ENCODE data around the gene OLR1.

The OLR1 gene

DNA sequence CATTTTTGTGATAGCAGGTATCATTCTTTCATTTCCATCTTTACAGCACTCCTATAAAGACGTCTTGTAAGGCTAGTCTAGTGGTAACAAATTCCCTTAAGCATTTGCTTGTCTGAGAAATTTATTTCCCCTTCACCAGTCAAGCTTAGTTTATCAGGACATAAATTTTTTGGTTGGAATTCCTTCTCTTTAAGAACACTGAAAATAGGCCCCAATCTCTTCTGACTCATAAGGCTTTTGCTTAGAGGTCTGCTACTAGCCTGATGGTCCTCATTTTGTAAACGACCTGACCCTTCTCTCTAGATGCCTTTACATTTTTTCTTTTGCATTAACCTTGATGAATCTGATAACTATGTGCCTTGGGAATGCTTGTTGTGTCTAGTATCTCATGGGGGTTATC lies 20.3 kb downstream of the OLR1 start:
- no peak for DNase-seq

DNA sequence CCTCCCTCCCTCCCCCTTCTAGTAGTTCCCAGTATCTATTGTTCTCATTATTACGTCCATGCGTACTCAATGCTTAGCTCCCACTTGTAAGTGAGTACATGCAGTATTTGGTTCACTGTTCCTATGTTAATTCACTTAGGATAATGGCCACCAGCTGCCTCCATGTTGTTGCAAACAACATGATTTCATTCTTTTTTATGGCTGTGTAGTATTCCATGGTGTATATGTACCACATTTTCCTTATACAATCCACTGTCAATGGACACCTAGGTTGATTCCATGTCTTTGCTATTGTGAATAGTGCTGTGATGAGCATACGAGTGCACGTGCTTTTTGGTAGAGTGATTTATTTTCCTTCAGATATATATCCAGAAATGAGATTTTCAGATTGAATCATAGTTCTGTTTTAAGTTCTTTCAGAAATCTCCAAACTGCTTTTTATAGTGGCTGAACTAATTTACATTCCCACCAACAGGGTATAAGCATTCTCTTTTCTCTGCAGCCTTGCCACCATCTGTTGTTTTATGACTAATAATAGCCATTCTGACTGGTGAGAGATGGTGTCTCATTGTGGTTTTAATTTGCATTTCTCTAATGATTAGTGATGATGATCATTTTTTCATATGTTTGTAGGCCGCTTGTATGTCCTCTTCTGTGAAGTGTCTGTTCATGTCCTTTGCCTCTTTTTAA lies 24.1 kb downstream of the OLR1 start:
- no peak for DNase-seq

DNA sequence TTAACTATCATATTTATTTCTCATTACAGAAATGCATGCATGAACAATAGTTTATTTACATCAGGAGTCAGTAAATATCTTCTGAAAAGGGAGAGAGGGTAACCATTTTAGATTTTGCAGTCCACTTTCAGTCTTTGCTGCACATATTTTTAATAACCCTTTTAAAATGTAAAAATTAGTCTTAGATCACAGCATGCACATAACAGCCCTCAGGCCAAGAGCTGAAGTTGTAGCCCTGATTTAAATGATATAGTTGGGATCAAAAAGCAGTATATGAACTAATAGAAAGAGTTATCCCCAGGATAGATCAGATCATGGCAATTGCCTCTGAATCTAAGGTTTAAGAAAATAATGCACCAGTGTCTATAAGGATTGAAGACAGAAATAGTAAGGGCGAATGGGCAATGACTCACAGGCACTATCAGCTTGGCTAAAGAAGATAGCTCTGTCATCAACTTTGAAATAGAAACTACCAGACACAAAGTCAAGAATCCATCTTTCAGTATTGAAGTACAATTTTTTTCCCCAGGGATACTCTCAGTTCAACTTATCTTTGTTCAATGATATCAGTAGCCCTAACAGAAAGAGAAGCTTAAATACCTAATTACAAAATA lies 28.8 kb downstream of the OLR1 start:
- no peak for DNase-seq

DNA sequence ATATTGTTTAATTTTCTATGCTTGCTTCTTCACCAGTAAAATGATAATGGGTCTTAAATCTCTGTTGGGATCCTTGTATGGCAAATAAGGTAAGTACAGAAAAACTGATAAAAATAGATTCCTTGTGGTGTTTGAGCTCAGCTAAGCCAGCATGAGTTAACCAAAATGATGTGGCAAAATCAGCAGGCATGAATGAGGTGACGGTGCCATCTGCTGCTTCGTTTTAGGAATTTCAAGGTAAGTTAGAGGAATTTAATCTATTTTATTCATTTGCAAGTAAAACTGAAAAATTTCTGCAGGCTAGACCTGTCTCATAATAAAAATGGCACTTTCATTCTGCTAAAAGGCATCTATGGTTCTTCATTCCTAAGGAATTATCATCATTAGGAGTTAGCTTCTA lies 31.9 kb downstream of the OLR1 start:
- no peak for DNase-seq

DNA sequence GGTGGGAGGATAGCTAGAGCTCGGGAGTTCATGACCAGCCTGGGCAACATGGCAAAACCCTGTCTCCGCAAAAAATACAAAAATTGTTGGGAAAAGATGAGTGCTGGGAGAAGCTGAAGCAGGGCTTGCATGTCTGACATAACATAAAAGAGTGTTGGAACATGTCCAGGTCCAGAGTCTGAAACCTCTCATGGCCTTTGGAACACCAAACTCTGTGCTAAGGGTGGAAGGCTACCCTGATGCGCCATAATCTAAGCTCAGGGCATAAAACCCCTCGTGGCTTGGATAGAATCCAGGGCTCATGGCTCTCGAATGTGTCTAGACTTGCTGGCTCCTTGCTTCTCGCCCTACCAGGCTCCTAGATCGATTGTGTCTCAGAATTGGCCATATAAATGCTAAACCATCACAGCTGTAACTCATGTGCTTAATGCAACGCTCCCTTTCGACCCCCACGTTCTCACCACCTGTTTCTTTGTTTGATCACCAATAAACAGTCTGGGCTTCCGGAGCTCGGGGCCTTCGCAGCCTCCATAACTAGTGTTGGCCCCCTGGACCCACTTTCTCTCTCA lies 35.2 kb downstream of the OLR1 start:
- DNase-seq, result no peak

DNA sequence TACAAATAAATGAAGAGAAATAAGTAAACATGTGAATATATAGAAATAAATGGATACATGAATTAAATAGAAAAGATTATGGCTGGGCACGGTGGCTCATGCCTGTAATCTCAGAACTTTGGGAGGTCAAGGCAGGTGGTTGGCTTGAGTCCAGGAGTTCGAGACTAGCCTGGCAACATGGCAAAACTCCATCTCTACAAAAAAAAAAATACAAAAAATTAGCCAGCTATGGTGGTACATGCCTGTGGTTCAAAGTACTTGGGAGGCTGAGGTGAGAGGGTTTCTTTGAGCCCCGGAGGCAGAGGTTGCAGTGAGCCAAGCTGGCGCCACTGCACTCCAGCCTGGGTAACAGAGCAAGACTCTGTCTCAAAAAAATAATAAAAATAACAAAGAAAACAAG lies 36.8 kb downstream of the OLR1 start:
- no peak for DNase-seq

DNA sequence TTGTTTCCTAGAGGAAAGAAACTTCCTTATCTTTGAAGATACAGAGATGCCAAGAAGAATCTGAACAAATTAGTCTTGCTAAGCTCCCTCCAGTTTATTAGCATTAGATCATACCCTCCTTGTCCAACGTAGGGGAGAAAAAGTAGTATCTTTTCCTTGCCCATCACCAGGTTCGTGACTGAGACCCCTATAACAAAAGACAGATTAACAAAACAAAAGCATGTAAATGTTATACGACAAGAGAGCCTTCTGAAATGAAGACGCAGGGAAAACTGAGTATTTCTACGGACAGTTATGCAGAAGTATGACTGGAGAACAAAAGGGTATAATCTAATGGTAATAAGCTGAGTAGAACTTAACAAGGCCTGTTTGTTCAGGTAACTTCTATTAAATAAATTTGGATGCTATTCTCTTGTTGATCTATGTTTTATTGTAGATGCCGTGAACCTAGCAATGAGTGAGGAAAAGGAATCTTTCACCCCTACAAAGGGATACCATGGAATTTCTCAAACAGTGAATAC lies 39.0 kb downstream of the OLR1 start:
- no peak for DNase-seq

DNA sequence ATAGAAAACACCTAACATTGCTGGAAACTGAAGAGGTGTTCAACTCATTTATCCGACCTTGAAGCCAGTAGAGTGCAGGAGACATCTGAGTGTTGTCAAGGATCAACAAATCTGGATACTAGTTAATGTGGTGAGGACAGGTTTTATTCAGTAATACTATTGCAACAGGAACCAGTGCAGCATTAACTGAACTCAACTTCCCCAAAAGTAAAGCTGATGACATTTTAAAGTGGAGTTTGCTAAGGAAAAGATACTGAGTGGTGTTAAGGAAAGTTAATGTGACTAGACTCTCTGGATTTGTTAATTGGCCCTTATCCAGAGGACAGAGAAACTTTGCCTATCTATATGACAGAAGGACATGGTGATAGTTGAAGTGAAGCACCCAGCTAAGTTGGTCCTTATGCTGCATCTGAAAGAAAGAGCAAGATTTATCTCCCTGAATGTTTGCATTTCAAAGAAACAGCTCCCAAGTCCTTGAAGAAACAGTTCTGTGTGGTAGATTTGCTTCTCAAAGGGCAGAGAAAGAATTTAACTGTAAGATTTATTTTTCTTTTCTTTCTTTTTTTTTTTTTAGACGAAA lies 40.7 kb downstream of the OLR1 start:
- no peak for DNase-seq

DNA sequence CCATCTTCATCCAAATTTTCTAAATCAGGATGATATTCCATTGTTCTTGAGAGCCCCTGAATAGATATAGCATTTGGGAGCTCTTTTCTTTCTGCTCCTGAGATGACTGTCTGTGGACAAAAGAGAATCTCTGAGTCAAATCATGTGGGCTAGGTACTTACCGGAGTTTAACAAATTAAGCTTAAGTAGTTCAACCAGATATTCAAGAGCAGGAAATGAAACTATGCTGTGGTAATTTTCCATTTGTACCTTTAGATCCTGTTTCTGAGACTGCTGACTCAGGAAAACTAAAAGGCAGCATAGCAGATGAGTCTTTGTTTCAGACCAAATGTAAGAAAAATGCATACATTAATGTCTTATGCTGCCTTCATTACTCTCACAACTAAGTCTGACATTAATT lies 41.9 kb downstream of the OLR1 start, which contains the start of gene CLEC7A:
TSS of gene CLEC7A (minus strand) at position 158 of the 400 bp plus-strand sequence. CDS start at position 41, 117 bp downstream.
- DNase-seq, result no peak

DNA sequence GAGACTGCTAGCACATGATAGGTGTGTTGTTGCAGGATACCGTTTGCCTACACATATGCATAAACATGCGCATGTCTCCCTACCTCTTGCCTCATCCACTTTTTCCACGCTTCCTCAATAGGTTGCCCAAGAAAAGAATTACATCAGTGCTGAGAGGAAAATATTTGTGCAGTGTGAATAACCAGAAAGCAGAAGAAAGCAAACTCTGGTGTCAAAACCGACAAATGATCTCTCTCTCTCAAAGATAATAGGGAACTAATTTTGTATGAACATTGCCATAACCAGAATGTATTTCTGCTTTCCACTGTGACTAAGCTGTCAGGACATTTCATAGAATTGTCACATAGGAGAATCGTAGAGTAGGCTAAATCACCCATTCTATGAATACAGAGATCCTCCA lies 43.2 kb downstream of the OLR1 start:
- no peak for DNase-seq

DNA sequence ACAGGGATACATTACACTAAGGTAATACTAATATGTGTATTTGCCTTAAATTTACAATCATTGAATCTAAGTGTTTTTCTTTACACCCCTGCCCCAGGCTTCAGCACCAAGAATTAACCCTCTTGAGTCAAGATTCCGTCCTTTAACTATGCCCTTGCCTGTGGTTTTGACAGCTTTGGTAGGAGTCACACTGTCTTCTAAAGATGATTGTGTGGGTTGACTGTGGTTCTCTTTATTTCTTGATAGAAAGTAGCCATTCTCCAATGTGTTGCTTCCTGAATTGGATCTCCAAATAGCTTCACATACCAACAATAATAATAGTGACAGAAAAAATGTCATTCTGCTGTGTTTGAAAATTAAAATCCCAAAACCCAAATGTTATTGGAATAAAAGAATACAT lies 45.5 kb downstream of the OLR1 start:
- DNase-seq, result no peak

DNA sequence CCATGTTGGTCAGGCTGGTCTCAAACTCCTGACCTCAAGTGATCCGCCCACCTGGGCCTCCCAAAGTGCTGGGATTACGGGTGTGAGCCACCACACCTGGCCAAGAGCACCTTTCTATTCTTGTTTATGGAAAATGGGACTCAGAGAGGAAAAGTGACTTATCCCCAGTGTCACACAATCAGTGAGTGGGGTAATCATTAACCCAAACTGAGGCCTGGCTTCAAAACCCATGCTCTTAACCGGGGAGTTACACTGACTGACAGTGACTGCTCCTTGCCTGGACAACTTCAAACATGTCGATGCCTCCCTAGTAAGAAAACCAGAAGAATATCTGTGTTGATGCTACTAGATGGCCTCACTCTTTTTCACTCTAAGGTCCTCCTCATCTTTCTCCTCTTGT lies 49.2 kb downstream of the OLR1 start:
- no peak for DNase-seq

DNA sequence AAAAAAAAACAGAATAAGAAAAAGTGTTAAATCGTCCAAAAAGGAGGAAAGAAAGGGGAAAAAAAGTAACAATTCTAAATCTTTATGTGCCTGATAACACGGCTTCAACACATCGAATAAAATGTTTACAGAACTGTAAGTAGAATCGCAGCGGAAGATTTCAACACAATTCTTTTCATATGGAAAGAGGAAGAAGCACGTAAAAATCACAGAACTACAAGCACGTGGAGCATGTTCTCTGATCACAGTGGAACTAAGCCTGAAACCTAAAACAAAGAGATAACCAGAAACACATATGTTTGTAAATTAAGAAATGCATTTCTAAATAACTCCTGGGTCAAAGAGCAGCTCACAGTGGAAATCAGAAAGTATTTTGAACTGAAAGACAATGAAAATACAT lies 50.7 kb downstream of the OLR1 start:
- no peak for DNase-seq

DNA sequence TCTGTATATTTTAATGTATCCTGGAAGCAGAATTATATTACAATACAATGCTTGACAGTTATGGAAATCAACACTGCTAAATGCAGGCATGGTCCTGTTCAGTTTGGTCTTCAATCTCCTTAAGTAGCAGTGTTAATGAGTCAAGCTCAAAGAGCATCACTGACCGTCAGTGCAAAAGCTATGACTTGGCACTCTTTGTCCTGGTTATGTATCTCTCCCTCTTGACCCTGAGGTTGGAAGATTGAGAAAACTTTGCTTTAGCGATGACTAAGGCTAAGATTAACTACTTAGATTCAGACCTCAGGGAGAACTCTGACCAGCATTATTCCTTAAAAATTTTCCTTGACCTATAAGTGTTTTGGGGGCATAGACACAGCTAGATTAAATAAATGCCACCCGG lies 52.9 kb downstream of the OLR1 start:
- no peak for DNase-seq

DNA sequence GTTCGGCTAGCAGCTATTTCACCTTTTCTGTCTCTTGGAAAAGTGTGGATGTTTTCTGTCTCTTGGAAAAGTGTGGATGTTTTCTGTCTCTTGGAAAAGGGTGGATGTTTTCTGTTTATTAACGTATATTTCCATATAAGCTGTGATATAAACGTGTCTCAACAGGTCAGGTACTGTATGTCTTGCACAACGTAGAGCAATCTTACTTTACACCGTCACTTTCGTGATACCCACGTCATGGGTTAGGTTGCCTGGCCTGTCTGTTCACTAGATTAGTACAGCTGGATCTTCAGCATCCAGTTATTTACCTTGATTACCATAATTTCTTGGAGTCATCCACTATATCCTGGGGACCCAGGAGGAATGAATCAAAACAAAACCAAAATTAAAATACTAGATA lies 56.0 kb downstream of the OLR1 start:
- no peak for DNase-seq

DNA sequence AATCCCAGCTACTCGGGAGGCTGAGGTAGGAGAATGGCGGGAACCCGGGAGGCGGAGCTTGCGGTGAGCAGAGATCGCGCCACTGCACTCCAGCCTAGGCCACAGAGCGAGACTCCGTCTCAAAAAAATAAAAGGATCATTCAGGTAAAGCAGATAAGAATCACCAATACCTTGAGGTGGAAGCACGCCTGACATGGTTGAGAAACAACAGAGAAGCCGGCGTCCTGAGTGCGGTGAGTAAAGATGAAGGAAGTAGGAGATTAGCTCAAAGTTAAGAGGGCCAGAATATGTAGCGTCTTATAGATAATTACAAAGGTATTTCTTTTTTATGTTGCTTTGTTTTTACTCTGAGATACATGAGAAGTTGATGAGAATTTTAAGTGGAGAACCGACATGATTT lies 56.6 kb downstream of the OLR1 start:
- no peak for DNase-seq

DNA sequence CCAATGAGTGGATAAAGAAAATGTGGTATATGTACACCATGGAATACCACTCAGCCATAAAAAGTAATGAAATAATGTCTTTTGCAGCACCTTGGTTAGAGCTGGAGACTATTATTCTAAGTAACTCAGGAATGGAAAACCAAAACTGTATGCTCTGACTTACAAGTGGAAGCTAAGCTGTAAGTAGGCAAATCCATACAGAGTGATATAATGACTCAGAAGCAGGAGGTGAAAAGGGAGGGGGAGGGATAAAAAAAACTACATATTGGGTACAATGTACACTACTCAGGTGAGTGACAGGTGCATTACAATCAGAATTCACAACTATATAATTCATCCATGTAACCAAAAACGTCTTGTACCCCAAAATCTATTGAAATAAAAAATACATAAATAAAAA lies 58.0 kb downstream of the OLR1 start:
- no peak for DNase-seq

DNA sequence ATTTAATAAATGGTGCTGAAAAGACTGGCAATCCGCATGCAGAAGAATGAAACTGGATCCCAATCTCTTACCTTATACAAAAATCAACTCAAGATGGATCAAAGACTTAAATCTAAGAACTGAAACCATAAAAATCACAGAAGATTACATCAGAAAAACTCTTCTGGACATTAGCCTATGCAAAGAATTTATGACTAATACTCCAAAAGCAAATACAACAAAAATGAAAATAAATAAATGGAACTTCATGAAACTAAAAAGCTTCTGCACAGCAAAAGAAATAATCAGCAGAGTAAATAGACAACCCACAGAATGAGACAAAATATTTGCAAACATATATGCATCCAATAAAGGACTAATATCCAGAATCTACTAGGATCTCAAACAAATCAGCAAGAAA lies 58.9 kb downstream of the OLR1 start:
- no peak for DNase-seq

DNA sequence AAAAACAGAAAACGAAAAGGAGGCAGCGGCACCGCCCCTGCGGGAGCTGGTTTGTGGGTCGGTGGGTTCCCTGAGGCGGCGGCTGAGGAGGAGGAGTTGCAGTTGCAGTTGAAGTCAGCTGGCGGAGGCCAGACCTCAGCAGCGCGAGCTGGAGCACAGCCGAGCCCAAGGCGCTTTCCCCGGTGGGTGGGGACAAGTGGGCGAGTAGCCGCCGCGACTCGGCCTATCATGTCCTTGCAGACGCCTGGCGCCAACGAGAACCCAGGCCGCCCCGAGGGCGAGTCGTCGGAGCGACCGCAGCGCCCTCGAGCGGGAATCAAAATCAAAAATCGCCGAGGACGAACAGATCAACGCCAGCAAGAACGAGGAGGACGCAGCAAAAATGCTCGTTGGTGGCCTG lies 60.5 kb downstream of the OLR1 start:
- no peak for DNase-seq

DNA sequence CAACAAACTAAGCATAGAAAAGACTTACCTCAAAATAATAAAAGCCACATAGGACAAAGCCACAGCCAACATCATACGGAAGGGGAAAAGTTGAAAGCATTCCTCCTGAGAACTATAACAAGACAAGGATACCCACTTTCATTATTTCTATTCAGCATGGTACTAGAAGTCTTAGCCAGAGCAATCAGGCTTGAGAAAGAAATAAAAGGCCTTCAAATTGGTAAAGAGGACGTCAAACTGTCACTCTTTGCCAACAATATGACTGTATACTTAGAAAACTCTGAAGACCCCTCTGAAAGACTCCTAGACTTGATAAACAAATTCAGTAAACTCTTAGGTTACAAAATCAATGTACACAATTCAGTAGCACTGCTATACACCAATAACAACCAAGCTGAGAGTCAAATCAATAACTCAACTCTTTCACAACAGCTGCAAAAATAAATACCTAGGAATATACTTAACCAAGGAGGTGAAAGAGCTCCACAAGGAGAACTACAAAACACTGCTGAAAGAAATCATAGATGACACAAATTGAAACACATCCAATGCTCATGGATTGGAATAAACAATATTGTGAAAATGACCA lies 61.6 kb downstream of the OLR1 start:
- no peak for DNase-seq
